Uterus (tissue), 2 donors: ENCODE data around the gene ZNF217.

Source experiments
- CTCF ChIP-seq, 4 experiments: fragments of 200-600 bp in 2 of 4; fragments of 450-650 bp in 2 of 4; sonication (generic) in 2 of 4; IDR thresholded peaks; one replicate each; pipeline ENCODE4 v1.5.1; 2016 to 2019; ENCODE audit warnings: antibody characterized with exemption in 4 of 4, mild to moderate bottlenecking in 2 of 4, moderate library complexity in 1 of 4
- POLR2A ChIP-seq, 2 donors: fragments of 450-650 bp; IDR thresholded peaks; one replicate each; pipeline ENCODE4 v1.6.1; 2016; ENCODE audit warnings: antibody characterized with exemption in 2 of 2, mild to moderate bottlenecking in 1 of 2, moderate library complexity in 1 of 2

- no peak for TF ChIP-seq CTCF (IDR thresholded peaks at IDR 0.05)
- TF ChIP-seq POLR2A (IDR thresholded peaks at IDR 0.05): no peak
These were observed 18.8 kb downstream of the ZNF217 start for GRCh38 chr20:53574819-53575218.
